Stimulated activated CD4-positive, alpha-beta T cell treated with anti-CD3 and anti-CD28 coated beads, Interleukin-1b, Interleukin-23, amount 100 ng/mL, for 4 hours (primary cell): ENCODE data around the gene MYL6.
"Not testable (repeated sequence)": the region's sequence is repeated elsewhere in the genome, so short reads cannot be mapped to it uniquely, and the experiment has no call there.

ENCODE experiments used
- DNase-seq, 2 donors: peaks; one replicate each; pipeline ENCODE4 v3.0.0-alpha.2; 2020; ENCODE audit warnings: low read depth in 2 of 2

Gene MYL6

DNA sequence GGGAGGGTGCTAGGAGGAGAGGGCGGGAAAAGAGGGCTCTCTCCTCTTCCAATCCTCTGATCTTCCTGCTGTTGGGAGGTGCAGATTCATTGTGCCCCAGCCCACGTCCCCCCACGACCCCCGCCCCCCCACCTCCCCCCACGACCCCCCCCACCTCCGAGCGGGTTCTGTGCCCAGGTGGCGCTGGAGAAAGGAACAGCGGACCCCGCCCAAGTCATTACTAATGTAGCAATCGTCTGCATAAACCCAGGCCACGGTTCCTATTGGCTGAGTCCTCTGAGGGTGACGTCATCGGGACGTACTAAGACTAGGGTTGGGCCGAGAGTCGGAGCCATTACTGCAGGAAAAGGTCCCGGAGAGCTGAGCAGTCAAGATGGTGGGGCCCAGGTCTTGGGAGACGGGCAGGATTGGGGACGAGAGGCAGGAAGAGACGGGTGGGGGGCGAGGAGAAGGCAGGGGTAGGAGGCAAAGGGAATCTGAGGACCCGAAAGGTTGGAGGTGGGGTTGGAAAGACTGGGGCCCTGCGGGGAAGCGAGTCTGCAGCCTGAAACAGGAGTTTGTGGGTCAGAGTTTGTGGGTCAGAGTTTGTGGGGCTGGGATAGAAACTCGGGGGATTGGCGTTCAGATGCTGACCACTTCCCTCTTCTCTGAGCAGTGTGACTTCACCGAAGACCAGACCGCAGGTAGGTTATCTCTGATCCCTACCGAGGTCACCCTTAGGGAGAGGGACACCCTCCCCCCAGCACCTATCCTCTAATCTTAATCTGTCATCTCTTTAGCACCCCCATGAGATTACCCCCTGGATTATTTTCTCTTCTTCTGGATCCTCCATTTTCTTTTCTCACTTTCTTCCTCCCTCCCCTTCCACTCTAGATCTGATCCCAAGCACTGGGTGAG, at the start of gene MYL6:
Gene MYL6, plus strand, starts transcription at position 331 of the 897 bp plus-strand sequence. Its CDS starts 43 bp downstream, at position 374.
- peak; percentile 72 to 84 for DNase-seq

GRCh38 chr12:56110571-56110970, 47.6 kb upstream of the MYL6 start:
- DNase-seq = no peak

GRCh38 chr12:56114084-56114483, 44.1 kb upstream of the MYL6 start:
- DNase-seq = no peak

DNA sequence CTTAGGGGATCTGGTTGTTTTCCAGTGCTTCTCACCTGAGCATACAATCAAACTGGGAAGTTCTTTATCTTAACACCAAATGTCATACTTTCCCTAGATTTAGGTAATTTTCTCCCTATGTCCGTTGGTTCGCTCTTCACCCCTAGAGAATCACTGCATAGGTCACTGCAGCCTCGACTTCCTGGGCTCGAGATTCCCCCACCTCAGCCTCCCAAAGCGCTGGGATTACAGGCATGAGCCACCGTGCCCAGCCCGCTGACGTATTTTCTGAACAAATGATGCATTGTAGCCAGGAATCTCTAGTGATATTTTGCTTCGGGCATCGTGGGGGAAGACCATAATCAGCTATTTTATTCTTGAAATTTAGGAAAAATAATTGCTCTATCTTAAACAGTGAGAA, 42.8 kb upstream of the MYL6 start:
- DNase-seq = no peak

DNA sequence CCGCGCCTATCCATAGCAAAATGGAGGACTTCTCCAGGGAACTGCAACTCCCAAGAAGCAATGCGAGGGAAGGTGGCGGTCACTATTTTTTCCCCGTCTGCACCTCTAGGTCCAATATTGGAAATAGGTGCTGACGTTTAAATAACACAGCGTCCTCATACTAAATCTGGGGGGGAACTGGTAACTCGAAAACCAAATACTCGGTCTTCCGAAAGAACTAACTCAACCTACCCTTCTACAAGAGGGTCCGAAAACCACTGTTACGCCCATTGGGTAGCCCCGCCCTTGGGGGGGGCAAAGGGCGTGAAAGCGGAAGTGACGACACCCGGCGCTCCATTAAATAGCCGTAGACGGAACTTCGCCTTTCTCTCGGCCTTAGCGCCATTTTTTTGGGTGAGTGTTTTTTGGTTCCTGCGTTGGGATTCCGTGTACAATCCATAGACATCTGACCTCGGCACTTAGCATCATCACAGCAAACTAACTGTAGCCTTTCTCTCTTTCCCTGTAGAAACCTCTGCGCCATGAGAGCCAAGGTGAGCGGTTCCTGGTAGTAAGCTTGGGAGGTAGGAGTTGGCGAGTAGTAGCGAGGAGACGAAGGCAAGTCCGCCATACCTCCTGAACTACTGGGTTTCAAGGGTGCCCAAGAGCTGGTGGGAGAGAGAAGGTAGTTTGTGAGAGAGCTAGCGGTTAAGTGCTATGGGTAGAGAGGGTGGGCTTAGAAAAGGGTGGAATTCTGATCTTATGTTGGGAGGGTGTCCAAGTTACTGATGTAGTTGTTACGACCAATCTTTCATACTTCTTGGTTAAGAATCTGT, 41.7 kb upstream of the MYL6 start, which contains the start of gene RPL41:
Gene RPL41, plus strand, starts transcription at position 367 of the 815 bp plus-strand sequence.
- peak; percentile 89 to 93 for DNase-seq

GRCh38 chr12:56117082-56117706, 41.0 kb upstream of the MYL6 start:
- DNase-seq = not testable (repeated sequence)

DNA sequence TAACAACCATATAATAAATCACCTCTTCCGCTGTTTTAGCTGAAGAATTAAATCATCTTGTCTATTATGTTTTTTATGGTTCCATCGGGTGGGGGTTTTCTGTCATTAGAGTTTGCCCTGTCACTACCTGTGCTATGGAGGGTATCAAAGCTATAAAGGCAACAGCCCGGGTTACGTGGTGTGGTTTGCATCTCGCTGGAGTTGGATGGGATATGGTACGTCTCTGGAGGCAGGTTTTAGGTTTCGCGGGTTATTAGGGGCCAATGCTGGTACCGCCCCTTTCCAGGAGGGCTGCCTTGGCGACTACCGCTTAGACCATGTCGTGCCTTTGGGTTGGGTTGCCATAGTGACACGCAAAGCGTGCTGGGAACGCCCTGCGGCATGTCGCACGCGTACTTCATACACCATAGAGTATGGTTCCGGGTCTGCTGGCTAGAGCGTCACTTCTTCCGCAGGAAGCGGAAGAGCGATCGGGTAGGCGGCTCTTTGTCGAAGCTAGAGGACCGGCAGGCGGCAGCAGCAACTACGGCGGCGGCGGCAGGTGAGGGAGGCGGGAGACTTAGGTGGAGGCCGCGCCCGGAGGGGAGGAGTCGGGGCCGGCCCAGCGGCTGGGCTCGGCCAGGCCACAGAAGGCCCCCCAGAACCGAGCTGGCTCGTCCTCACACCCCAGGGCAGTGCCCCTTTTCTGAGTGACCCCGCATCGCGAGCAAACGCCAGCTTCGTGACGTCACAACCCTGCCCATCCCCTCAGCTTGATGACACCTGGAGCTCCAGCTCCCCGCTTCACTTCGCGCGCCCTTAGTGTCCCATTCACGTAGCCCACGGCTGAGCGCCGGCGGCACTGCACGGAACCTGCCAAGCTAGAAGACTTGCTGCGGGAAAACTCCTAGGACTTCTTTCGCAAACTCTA, 40.1 kb upstream of the MYL6 start, which contains the start of gene ZC3H10:
Gene ZC3H10, plus strand, starts transcription at position 489 of the 910 bp plus-strand sequence. CDS start 2,297 bp downstream, outside the sequence.
- DNase-seq = peak; percentile 91 to 94

DNA sequence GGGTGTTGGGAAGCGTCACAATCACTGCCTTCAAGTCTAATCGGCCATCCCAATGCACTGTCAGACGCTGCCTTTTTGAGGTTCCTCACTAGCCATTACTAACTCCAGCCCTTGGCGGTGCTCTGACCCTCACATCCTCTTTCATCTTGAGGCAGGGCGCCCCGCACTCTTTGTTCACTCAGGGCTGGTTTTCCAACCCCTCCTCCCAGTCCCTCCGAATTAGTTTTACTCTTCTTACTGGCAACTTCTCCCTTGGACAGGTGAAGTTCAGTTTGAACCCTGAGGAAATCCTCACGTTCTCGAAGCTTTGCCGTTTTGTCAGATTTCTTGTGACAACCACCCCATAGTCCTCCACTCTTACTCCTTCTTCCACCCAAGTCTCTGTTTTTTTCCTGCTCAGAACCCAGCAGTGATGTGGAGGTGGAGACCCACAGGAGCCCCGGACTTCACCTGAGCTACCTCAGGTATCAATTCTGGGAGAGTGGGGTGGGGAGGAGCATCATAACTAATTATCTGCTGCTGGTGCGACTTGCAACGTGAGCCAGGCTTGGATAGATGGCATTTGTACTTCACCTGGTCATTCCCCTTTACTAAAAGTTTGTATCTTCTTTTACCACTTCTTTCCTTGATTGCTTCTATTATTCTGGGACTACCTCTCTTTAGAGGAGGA, 39.3 kb upstream of the MYL6 start:
- DNase-seq = no peak

DNA sequence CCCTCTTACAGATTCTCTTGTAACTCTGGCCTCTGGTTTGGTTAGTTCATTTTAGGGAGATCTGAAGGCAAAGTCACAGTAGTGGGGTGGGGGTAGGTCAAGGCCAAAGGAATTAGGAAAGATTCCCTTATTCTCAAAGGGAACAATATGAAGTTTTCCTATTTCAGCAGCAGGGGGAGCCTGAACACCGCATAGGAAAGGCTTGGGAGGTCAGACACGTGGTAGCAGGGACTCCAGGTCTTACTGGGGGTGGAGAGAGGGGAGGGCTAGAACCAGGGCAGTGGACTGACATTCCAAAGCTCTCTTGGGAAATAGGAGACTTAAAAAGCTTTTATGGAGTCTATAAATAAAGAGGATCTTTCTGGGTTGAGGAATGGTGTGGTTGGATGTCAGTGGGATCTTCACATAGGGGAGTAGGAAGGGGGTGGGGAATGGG, 38.8 kb upstream of the MYL6 start:
- DNase-seq = peak in 1 of 2 donors; percentile 52

DNA sequence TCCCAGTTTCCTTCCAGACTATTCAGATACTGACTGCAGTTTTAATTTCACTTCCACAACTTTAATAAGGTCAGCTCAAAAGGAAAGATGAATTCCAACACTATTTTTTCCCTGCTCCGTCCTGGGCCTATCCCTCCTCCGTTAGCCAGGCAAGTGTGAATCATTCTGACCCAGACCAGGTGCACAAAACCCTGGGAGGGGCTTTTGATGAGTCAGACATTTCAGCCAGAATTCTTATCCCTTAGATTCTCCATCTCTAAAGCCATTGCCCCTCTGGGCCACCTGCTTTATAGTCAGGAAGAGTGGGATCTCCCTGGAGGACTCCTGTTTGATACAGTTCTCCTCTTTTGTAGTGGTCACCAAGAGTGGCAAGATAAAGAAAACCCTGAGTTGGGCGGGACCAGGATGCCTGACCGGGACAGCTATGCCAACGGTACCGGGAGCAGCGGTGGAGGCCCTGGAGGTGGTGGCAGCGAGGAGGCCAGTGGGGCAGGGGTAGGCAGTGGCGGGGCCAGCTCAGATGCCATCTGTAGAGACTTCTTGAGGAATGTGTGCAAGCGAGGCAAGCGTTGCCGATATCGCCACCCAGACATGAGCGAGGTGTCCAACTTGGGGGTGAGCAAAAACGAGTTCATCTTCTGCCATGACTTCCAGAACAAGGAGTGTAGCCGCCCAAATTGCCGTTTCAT, 37.9 kb upstream of the MYL6 start:
- no peak for DNase-seq

DNA sequence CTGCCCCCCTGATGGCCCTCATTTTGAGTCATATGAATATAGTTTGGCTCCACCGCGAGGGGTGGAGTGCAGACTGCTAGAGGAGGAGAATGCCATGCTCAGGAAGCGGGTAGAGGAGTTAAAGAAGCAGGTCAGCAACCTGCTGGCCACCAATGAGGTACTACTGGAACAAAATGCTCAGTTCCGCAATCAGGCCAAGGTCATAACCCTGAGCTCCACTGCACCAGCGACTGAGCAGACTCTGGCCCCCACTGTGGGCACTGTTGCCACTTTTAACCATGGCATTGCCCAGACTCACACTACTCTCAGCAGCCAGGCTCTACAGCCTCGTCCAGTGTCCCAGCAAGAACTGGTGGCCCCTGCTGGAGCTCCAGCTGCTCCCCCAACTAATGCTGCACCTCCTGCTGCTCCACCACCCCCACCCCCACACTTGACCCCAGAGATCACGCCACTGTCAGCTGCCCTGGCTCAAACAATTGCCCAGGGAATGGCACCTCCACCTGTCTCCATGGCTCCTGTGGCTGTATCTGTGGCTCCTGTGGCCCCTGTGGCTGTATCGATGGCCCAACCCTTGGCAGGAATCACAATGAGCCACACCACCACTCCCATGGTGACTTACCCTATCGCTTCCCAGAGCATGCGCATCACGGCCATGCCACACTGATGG, 36.8 kb upstream of the MYL6 start:
- DNase-seq = no peak

GRCh38 chr12:56122637-56123036, 35.5 kb upstream of the MYL6 start:
- DNase-seq = no peak

DNA sequence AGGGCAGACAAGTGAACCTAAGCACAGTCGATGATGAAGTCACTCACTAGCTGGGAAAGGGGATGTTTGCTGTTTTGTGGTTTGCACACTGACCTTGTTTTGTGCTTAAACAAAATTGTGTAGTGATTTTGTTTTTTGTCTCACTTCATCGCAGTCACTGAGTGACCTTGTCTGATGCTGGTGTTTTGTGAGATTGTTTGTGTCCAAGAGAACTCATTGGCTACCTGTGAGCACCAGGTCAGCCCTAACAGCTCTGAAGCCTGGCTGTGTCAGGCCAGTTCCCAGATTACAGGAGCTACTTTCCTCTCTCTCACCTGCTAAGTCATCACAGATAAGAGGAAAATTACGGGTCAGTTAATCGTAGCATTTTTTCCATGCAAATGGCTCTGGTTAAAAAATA, 34.0 kb upstream of the MYL6 start:
- no peak for DNase-seq

DNA sequence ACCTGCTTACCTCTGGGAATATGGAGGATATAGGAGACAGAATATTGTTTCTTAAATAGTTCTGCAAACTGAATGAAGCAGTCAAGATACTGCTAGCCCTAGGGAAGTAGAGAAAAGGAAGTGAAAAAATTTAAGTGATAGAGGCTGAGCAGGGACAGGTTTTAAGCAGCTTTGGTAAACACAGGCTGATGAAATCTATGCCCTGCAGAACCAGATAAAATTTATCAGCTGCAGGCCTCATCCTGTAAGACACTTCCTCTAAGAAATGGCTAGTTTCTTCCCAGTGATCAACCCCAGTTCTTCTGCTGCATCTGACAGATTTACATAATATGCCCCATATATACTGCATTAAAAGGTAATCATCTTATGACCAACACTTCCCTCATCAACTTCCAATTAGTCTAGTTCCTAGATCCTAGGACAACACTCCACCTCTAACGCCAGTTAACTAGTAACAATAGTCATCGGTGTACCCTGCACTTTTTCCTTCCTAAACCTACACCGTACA, 31.4 kb upstream of the MYL6 start:
- DNase-seq = no peak

GRCh38 chr12:56127485-56127887, 30.7 kb upstream of the MYL6 start:
- DNase-seq = no peak

- peak; percentile 84 to 94 for DNase-seq
Measured at GRCh38 chr12:56127888-56128669, 30.1 kb upstream of the MYL6 start, which contains the start of gene ESYT1. ESYT1 (plus strand) TSS chr12:56128267; CDS start chr12:56128320, 53 bp downstream.

DNA sequence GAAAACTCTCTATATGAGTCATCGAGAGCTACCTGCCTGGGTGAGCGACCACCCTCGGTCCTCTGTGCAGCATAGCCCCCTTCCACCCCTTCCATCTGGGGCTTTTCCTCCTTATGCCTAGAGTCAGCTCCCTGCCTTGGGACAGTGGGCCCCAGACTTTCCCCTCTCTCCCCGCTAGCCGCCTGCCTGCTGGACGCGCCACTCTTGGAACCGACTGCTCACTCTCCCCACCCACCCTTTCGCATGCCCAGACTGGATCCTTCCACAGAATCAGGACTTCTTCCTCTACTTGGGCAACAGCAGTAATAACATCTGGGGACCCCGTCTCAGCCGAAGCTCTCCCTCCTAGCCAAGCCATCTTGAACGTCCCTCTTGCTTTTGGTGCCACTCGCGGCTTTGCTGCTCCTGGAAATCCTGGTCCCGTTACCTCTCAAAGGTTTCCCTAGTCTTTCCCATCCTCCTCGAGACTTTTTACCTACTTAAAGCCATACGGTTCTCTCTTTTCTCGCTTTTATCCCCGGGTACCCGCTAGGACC, 29.4 kb upstream of the MYL6 start:
- DNase-seq = no peak
